GM21526 (cell line): ENCODE measurements around the gene ZSCAN12.
"Not testable (repeated sequence)": the region's sequence is repeated elsewhere in the genome, so short reads cannot be mapped to it uniquely, and the experiment has no call there.

Experiments
- ATAC-seq: cut with Tn5 transposase; IDR thresholded peaks from one replicate; pipeline ENCODE4 v1.9.1; 2021; ENCODE audit warnings: moderate library complexity; ENCODE audit not compliant: unreplicated experiment, low FRiP score

Gene ZSCAN12

DNA sequence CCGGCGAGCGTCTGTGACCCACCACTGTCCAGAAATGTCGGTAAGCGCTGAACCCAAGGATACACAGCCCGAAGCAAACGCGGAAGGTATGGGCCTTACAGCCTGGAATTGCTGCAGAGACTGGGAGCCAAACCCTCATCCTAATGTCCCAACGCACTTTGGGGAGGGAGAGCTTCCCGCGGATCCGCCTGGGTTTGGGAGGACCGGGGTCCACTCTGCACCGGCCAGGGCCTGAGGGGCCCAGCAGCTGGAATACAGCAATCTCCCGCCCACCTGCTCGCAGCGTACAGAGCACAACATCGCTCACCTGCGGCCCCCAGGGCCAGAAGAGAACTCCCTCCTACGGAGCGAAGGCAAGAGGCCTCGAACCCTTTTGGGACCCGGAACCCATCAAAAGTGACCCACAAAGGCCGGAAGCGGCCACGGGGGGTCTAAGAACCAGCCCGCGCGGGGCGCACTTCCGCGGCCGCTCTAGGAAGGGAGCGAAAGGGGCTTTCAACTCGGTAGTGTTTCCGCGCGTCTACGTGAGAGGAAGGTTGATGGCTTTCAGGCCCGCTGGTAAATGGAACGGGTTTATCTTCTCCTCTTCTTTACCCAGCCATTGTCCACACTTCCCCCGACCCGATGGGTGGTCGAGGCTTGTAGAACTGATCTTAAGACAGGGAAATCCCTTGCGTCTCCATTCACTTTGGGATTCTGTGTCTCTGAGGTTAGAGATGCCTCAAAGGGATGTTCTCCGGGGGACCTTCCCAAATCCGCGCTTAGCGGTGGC, at the start of gene ZSCAN12:
ZSCAN12 (minus strand) TSS at position 398 of the 772 bp plus-strand sequence. CDS start 1,342 bp downstream, outside the sequence.
- peak; percentile 80 for ATAC-seq

DNA sequence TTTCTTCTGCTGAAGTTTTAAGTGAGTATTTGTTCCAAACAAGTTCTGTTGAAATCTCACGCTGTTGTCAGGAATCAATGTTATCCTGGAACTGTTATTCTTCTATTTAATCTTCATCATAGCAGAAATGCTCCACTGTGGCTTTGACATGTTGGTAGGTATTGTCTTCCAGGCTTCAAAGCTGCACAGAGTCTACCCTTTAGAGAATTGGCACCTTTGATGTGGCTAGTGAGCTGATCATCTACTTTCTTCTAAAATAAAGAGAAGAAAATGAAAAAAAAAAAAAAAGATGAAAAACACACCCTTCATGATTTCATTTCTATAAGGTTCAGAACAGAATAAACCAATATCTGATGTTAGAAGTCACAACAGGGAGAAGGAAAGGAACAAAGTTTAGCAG, 49.5 kb upstream of the ZSCAN12 start:
- ATAC-seq, result no peak

DNA sequence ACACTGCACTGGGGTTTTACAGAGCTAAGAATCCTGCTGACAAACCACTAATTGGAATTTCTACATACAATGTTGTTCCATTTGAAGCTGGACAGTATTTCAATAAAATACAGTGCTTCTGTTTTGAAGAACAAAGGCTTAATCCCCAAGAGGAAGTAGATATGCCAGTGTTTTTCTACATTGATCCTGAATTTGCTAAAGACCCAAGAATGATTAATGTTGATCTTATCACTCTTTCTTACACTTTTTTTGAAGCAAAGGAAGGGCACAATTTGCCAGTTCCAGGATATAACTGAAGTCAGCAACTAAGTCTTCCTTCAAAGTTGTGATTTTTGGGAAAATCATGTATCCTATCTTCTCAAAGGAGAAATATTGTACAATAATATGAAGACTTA, 48.0 kb upstream of the ZSCAN12 start:
- ATAC-seq, result not testable (repeated sequence)

DNA sequence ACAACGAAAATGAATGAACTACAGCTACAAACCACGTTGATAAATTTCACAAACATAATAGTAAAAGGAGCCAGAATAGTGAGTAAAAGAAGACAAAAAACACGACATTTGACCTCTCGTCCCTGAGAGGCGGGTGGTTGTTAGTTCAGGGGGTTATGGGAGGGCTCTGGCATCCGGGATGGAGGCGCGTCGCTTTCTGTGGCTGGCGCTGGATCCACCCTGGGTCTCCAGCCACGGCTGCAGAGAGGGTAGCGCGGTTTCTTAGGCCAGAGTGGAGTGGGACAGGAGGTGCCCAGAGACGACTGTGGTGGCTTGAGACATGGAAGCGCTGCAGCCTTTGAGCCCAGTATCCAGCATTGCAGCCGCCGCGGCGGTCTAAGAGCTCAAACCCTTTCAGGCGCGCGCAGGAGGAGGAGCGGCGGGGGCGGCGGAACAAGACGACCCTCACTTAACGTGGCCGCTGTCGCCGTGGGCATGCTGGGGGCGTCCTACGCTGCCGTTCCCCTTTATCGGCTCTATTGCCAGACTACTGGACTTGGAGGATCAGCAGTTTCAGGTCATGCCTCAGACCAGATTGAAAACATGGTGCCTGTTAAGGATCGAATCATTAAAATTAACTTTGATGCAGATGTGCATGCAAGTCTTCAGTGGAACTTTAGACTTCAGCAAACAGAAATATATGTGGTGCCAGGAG, 47.4 kb upstream of the ZSCAN12 start:
- no peak for ATAC-seq

DNA sequence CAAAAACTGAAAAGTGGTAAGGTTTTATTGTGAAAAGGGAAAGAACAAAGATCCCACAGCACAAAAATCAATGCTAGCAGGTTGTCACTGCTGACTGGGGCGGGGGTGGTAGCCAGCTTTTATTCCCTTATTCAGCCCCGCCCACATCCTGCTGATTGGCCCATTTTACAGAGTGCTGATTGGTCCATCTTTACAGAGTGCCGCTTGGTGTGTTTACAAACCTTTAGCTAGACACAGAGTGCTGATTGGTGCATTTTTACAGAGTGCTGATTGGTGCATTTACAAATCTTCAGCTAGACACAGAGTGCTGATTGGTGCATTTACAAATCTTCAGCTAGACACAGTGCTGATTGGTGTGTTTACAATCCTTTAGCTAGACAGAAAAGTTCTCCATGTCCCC, 45.2 kb upstream of the ZSCAN12 start:
- ATAC-seq, result not testable (repeated sequence)

DNA sequence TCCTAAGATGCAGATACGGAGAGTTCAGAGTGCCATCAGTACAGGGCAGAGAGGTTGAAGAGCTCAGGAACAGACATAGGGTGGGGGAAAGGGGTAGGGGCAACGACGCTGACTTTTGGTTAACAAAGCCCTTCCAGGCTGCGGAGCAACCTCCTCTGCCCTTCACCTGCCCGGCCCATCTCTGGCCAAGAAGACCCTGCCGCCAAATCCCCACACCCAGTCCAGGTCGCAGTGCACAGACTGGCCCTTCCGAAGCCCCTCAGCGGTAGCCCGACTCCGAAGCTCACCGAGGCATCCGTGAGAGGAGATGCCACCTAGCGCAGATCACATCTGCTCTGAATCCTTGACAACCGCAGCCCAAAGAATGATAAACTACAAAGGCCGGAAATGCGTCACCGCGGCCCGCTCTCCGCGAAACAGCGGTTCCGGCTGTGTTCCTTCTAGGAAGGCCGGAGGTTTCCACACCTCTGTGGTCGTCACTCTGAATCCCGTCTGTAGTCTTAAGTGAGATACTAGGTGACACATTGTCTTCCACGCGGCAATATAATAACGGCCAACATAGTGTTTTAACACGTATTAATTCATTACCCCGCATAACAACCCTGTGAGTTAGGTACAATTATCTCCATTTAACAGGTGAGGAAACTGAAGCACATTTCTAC, 43.7 kb upstream of the ZSCAN12 start, which contains the start of gene ZSCAN23:
ZSCAN23 (minus strand) TSS at position 380 of the 662 bp plus-strand sequence. CDS start 7,225 bp downstream, outside the sequence.
- peak; percentile 93 for ATAC-seq

DNA sequence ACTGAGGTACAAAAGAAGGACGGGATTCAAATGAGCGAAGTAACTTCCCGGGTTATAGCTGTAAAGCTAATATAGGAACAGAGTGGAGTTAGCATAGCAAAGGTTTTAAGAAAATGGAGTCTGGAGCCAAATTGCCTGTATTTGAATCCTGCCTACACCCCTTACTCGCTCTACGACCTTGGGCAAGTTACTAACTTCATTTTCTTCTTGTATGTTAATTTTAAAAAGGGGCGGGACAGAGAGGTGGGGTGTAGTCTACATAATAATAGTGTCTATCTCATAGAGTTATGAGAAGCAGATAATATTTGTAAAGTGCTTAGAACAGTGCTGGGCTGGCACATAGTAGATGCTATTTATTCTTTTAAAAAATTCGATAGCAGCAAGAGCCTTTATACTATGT, 43.0 kb upstream of the ZSCAN12 start:
- ATAC-seq, result no peak

DNA sequence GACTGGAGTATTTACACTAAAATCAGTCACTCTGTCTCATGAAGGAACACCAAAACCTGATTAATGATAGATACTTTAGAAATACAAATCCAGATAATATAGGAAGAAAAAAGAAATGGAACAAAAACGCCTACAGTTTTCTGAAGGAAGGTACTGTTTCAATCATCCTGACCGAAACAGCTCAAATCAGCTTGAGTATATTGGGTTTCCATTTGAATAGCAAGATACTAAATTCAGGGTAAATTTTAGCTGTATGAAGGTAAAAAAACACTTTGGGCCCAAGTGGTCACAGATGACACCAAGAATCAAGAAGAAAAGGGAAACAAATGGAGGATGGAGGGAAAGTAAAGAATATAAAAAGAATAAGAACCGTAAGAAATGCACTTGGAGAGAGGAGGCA, 36.9 kb upstream of the ZSCAN12 start:
- ATAC-seq, result no peak

DNA sequence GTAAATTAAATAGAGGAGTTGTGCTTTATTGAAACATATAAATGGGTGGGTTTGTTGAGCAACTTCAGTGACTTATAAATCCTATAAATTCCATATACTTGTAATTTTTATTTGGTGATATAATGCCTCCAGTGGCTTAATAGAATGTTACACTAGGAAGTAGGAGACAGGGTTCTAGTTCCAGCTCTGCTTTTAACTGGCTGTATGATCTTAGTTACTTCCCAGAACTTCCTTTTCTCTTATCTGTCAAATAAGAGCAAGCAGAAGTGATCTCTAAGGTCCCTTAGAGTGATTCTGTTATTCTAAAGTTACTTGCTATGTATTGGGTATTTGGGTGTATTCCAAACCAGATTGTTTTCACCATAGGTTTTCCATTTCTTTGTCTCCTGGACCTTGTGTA, 33.6 kb upstream of the ZSCAN12 start:
- ATAC-seq, result no peak

DNA sequence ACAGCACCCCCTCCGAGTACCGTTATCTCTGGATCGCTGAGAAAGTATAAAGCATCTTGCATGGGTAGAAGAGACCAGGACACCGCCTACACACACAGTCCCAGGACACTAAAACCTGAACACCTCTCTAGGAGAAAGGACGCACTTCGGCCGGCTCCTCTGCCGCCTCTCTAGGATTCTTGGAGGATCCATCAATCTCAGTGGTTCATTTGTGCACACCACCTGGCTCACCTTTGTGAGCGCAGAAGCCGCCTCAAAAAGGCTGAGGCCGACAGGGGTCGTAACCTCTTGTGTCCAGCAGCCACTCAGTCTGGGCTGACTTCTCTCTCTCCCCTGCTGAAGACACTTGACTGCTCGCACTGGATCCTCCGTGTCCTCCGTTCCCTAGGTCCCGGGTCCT, 30.2 kb upstream of the ZSCAN12 start:
- no peak for ATAC-seq

DNA sequence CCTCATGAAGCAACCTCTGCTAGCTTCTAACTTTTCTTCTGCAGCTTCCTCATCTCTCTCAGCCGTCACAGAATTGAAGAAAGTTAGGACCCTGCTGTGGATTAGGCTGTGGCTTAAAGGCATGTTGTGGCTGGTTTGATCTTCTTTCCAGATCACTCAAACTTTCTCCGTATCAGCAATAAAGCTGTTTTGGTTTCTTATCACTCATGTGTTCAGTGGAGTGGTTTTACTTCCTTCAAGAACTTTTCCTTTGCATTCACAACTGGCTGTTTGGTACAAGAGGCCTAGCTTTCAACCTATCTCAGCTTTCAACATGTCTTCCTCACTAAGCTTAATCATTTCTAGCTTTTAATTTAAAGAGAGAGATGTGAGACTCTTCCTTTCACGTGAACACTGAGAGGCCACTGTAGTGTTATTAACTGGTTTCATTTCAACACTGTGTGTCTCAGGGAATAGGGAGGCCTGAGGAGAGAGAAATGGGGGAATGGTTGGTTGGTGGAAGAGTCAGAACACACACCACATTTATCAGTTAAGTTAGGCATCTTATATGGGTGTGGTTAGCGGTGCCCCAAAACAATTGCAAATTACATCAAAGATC, 26.5 kb upstream of the ZSCAN12 start:
- no peak for ATAC-seq

DNA sequence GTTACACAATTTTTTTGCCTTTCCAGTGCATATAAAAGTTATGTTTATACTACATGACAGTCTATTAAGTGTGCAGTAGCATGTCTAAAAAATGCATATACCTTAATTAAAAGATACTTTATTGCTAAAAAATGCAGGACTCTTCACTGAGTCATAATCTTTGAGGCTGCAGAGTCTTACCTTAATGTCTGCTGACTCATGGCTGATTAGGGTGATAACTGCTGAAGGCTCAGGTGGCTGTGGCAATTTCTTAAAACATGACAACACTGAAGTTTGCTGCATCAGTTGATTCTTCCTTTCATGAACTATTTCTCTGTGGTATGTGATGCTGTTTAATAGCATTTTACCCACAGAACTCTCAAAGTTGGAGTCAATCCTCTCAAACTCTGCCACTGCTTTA, 24.6 kb upstream of the ZSCAN12 start:
- no peak for ATAC-seq

DNA sequence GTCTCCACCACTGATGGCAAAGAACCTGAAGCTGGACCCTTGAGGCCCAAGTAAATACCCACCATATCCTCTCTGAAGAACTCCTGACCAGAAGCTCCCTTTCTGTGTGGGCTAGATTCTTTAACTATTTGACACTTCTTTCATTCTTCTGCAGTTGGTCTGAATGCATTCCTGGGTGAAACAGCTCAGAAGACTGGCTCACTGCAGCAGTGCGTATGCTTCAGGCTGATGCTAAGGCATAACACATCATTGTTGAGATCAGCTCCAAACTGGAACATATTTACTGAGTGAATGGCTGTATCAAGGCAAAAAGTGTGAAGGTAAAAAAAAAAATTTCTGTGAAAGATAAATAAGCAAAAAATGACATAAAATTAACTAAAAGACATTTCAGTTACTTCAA, 24.0 kb upstream of the ZSCAN12 start:
- no peak for ATAC-seq

DNA sequence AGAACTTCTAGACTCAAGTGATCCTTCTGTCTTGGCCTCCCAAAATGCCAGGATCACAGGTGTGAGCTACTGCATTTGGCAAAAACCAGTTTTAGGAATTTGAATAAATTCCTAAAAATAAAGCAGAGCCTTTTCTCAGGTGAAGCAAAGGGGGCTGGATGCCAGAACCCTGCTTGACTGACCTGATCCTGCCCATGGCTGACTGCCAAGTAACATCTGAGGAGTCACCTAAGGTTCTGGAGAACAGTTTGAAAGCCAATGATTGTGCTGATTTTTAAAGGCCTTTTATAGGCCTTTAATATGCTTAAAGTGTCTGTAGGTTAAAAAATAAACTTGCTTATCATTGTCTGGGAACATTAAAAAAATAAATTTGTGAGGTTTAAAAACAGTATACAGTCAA, 14.1 kb upstream of the ZSCAN12 start:
- ATAC-seq, result no peak

DNA sequence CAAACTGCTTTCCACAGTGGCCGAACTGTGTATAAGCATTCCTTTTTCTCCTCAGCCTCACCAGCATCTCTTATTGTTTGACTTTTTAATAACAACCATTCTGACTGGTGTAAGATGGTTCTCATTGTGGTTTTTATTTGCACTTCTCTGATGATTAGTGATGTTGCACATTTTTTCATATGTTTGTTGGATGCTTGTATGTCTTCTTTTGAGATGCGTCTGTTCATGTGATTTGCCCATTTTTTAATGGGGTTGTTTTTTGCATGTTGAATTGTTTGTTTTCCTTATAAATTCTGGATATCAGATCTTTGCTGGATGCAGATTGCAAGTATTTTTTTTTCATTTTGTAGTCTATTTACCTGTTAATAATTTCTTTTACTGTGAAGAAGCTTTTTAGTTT, 11.2 kb upstream of the ZSCAN12 start:
- ATAC-seq, result no peak

DNA sequence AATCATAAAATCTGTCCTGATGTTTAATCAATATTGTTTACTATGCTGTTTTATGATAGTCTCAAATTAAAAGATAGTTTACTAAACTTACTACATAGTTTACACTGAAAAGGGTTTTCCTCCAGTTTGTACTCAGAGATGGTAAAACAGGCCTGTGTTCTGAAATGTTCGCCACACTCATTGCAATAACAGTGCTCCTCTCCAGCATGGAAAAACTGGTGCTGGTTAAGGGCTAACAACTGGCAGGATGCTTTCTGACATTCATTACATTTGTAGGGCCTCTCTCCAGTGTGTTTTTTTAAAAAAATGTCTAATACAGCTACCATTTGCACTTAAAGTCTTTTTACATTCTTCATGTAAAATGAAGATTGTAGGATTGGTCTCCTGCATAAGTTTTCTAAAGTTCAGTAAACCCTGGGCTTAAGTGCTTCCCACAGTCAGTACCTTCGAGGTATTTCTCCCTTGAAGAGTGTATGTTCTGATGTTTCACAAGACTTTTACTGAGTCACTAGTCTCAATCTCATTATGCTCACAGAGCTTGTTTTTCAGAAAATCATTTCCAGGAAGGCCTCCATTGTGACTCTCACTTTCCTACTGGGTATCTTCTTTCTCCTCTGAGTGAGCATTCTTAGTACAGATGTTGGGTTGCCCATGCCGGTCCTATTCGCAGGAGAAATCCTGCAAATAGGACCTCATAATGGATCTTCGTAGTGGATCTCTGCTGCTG, 8.7 kb upstream of the ZSCAN12 start:
- ATAC-seq, result no peak

DNA sequence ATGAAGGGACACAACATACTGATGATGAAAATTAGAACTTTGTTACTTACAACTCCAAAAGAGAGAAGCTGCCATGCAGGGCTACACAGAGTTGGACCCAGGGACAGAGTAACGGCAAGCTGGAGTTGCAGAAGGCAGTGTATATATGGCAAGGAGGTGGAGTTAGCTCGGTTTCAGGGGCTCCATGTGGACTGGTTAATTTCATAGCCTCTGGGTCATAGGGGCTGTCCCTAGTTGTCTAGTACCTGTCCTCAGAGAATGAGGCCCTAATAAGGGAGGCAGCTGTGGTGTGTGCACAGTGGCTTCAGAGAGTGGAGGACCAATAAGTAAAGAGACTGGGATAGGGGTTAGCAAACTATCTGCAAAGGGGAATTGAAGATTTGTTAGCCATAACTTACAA, 7.9 kb upstream of the ZSCAN12 start:
- no peak for ATAC-seq

DNA sequence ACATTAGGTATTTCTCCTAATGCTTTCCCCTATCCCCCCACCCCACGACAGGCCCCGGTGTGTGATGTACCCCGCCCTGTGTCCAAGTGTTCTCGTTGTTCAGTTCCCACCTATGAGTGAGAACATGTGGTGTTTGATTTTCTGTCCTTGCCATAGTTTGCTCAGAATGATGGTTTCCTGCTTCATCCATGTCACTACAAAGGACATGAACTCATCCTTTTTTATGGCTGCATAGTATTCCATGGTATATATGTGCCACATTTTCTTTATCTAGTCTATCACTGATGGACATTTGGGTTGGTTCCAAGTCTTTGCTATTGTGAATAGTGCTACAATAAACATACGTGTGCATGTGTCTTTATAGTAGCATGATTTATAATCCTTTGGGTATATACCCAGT, 4.4 kb upstream of the ZSCAN12 start:
- not testable (repeated sequence) for ATAC-seq

DNA sequence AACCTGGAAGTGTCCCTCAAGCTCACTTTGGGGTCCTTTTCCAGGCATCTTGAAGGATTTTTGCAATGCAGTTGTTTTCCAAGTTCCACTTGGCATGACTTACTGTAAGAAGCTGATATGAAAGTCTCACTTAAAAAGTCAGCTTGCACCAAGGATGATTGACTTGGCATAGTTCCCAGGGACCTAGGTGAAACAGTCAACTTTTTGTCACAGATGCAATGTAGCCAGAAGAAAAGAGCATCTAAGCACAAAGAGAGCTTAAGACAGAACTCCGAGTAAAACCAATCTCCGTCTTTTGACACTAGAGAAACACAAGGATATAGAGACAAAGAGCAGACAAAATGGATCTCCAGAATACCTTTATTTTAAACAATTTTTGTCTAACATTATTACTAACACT, 2.6 kb upstream of the ZSCAN12 start:
- no peak for ATAC-seq

DNA sequence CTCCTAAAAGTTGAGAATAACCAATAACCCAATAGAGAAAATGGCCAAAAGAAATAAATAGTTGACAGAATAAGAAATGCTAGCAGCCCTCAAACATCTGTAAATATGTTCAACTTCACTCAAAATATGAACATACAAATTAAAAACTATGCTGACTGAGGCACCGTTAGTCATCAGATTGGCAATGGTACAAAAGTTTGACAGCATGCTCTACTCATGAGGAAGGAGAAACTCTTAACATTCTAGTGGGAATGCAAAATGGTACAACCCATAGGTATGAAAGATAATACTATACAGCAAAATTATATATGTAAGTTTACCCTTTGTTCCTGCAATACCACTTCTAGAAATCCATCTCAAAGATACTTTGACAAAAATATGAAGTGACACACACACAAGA, 1.6 kb upstream of the ZSCAN12 start:
- ATAC-seq, result no peak

DNA sequence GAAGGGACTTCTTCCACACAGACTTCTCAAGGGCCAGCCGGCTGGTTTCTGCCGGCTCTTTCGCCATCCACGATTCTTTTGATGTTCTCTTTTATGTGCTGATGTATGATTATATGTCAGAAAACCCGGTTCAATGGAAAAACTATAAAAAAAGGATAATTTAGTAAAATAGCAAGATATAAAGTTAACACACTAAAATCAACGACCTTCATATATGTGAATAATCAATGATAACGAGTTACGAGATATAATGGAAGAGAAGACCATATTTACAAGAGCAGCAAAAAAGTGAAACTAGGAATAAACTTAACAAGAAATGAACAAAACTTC, 540 bp upstream of the ZSCAN12 start:
- ATAC-seq, result no peak
